Lung (tissue), 12 donors: ENCODE results near the gene CLSTN2. TPM values are rescaled to one million over a fixed set of nuclear protein-coding genes. Genes with fewer than 3 reads are reported as not detected.

Experiments
- ATAC-seq: fragments of 200-7000 bp; cut with Tn5 transposase; one replicate; pipeline ENCODE4 v1.9.1; 2020; ENCODE audit warnings: moderate number of reproducible peaks; ENCODE audit not compliant: insufficient read depth, low FRiP score
- DNase-seq, 3 donors: peaks; one replicate each; pipeline ENCODE4 v3.0.0-alpha.2; 2013 to 2017
- H3K27ac ChIP-seq, 2 donors: one replicate each; pipeline ENCODE4 v1.5.1; 2013; ENCODE audit warnings: mild to moderate bottlenecking in 2 of 2, moderate library complexity in 2 of 2, control low read depth in 1 of 2, inconsistent platforms in 1 of 2, low read depth in 1 of 2, low read length in 1 of 2
- H3K27me3 ChIP-seq, 3 donors: one replicate each; pipeline ENCODE4 v1.5.1; 2013; ENCODE audit warnings: low read length in 2 of 3; ENCODE audit not compliant: control insufficient read depth in 3 of 3, insufficient read depth in 3 of 3
- H3K36me3 ChIP-seq, 4 donors: one replicate each; pipeline ENCODE4 v1.5.1; 2013; ENCODE audit warnings: low read length in 4 of 4, mild to moderate bottlenecking in 1 of 4, moderate library complexity in 1 of 4; ENCODE audit not compliant: control insufficient read depth in 4 of 4, insufficient read depth in 4 of 4
- H3K4me1 ChIP-seq, 5 donors: one replicate each; pipeline ENCODE4 v1.5.1; 2013; ENCODE audit warnings: low read length in 5 of 5, mild to moderate bottlenecking in 2 of 5, moderate library complexity in 1 of 5; ENCODE audit not compliant: control insufficient read depth in 5 of 5, insufficient read depth in 5 of 5
- H3K4me3 ChIP-seq: one replicate; pipeline ENCODE4 v1.5.1; 2013; ENCODE audit warnings: mild to moderate bottlenecking, control low read depth, moderate library complexity
- H3K9ac ChIP-seq, 2 donors: one replicate each; pipeline ENCODE4 v1.5.1; 2013; ENCODE audit warnings: low read length in 2 of 2, control low read depth in 1 of 2; ENCODE audit not compliant: insufficient read depth in 1 of 2
- H3K9me3 ChIP-seq, 4 donors: one replicate each; pipeline ENCODE4 v1.5.1; 2013; ENCODE audit warnings: low read length in 3 of 4, mild to moderate bottlenecking in 1 of 4, moderate library complexity in 1 of 4; ENCODE audit not compliant: control insufficient read depth in 4 of 4, insufficient read depth in 3 of 4
- WGBS, 2 donors: extraction: QIAGEN DNeasy Blood & Tissue Kit; methylation state at CpG; one replicate each; pipeline ENCODE4 v1.1.7; 2013; 5-methylcytosine and 5-hydroxymethylcytosine counted together
- polyA plus RNA-seq, 2 donors: library from polyadenylated mRNA; stranded (reverse); fragments of 200-250 nt; gene quantifications; one replicate each; pipeline ENCODE4 v1.2.1, GENCODE V29; 2013
- total RNA-seq, 2 donors: library from RNA; depleted of rRNA in 1 of 2; stranded (reverse); fragments of >200 nt in 1 of 2; gene quantifications; one replicate each; pipeline ENCODE4 v1.2.1, GENCODE V29; 2014 to 2021
- TF ChIP-seq, protein P1 (sequence below): IDR thresholded peaks from 2 replicates; pipeline ENCODE4 v1.5.1; 2012; ENCODE audit warnings: mild to moderate bottlenecking; ENCODE audit errors: control extremely low read depth, extremely low read depth
- donor health status: control.
- donor health status: control.
- donor health status: Bipolar disorder and iron deficiency.
- donor health status: healthy.
- donor health status: DM: yes; HTN: yes; CAD: no.

CLSTN2 gene
- total and polyA plus RNA-seq, 4 donors = 0.07 to 2.4 (median 1.3) TPM

DNA sequence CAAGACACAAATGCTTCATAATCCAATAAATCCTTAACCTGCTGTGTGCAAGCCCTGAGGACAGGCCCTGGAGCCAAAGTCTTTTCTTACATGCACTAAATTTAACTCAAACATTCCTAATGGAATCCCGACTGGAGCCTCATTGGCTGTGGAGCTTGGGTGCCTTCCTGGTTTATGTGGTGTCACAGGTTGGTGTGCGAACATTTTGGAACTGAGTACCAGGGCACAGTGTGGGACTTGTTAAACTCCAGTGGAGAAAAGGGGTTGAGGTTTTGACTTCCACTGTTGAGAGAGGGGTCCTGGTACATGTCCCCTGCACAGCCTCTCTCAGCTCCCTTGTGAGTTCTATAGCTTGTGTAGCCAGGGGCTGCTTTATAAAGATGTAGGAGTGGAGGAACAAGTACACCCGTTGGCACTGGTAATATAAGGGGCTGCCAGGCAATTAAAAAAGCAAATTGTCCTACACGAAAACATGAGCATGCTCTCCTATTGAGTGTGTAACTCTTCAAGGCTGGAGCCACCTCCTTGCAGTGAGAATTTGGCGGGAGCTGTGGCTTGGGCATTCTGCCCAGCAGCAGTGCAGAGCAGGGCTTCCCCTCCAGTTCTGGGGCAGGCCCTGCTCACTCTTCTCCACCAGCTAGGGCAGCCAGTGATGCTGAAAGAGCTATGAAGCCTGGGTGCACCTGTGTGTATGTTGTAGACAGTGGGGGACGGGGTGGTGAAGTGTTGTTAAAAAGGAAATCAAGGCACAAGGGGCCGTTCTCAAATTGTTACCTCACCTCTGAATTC, 218.1 kb downstream of the CLSTN2 start:
- ATAC-seq (no peak), DNase-seq (peak; percentile 9 to 41 (median 21))
- TF ChIP-seq, protein P1, sequence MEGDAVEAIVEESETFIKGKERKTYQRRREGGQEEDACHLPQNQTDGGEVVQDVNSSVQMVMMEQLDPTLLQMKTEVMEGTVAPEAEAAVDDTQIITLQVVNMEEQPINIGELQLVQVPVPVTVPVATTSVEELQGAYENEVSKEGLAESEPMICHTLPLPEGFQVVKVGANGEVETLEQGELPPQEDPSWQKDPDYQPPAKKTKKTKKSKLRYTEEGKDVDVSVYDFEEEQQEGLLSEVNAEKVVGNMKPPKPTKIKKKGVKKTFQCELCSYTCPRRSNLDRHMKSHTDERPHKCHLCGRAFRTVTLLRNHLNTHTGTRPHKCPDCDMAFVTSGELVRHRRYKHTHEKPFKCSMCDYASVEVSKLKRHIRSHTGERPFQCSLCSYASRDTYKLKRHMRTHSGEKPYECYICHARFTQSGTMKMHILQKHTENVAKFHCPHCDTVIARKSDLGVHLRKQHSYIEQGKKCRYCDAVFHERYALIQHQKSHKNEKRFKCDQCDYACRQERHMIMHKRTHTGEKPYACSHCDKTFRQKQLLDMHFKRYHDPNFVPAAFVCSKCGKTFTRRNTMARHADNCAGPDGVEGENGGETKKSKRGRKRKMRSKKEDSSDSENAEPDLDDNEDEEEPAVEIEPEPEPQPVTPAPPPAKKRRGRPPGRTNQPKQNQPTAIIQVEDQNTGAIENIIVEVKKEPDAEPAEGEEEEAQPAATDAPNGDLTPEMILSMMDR = no peak
- WGBS, 2 donors = 66 to 74% methylated on average over 7 of the region's 7 CpGs
- H3K4me3 ChIP-seq = no peak overlapping the region
- no peak overlapping the region for H3K9ac ChIP-seq
- H3K27me3 ChIP-seq = no peaks in the 10 kb centered on the region
- H3K4me1 ChIP-seq = peaks cover 0 to 1% (median 0%) of the 10 kb centered on the region in 5 donors
- no peaks in the 10 kb centered on the region for H3K9me3 ChIP-seq
- no peaks in the 10 kb centered on the region for H3K36me3 ChIP-seq
- H3K27ac ChIP-seq = no peak overlapping the region

GRCh38 chr3:140153736-140154135, 218.8 kb downstream of the CLSTN2 start:
- H3K4me1 ChIP-seq = peaks cover 0 to 1% (median 0%) of the 10 kb centered on the region in 5 donors
- ATAC-seq = no peak
- no peaks in the 10 kb centered on the region for H3K36me3 ChIP-seq
- no peak overlapping the region for H3K9ac ChIP-seq
- 90% methylated on average over 1 of the region's 1 CpG for WGBS, 2 donors
- TF ChIP-seq, protein P1 = no peak
- no peak overlapping the region for H3K4me3 ChIP-seq
- DNase-seq = no peak
- no peak overlapping the region for H3K27ac ChIP-seq
- H3K9me3 ChIP-seq = no peaks in the 10 kb centered on the region
- no peaks in the 10 kb centered on the region for H3K27me3 ChIP-seq

DNA sequence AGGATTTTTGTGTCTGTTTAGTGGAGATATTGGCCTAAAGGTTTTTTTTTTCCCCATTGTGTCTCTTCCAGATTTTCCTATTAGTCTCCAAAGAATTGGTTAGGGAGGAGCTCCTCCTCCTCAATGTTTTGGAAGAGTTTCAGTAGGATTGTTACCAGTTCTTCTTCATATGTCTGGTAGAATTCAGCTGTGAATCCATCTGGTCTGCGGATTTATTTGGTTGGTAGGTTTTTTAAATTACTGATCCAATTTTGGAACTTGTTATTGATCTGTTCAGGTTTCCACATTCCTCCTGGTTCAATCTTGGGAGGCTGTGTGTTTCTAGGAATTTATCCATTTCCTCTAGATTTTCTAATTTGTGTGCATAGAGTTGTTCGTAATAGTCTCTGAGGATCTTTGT, 222.2 kb downstream of the CLSTN2 start:
- Histone ChIP-seq H3K4me3 (no peak overlapping the region), H3K9ac (no peak overlapping the region), H3K36me3 (no peaks in the 10 kb centered on the region), H3K27me3 (no peaks in the 10 kb centered on the region), H3K4me1 (no peaks in the 10 kb centered on the region), H3K9me3 (no peaks in the 10 kb centered on the region), H3K27ac (no peak overlapping the region)
- TF ChIP-seq, protein P1 = no peak
- DNase-seq (no peak), ATAC-seq (no peak)
- WGBS, 2 donors = 89 to 91% methylated on average over 2 of the region's 2 CpGs
